WTC11 (cell line): ENCODE results near the gene NRN1L. TPM values are rescaled to one million over a fixed set of nuclear protein-coding genes. Genes with fewer than 3 reads are reported as not detected.

Experiments
- ATAC-seq: fragments of 200-7000 bp; cut with Tn5 transposase; 2 replicates; pipeline ENCODE4 v1.10.0; 2021; ENCODE audit warnings: mild to moderate bottlenecking, moderate library complexity
- CTCF ChIA-PET: fragments of 300-600 bp; sonication (Branson Sonifier 250); formaldehyde crosslinking; loops from one replicate; lab custom pipeline; 2021; ENCODE audit warnings: antibody characterized with exemption; lab: Charles Lee
- POLR2A ChIA-PET: fragments of 350-600 bp; sonication (Branson Sonifier 250); formaldehyde crosslinking; loops from one replicate; lab custom pipeline; 2021; ENCODE audit warnings: antibody characterized with exemption; lab: Charles Lee
- DNase-seq: peaks from one replicate; pipeline ENCODE4 v3.0.0; 2021; ENCODE audit warnings: low spot score
- H3K27ac Mint-ChIP-seq: 2 replicates; pipeline ENCODE4 v1.8.0; 2021; ENCODE audit warnings: mixed read lengths
- H3K27me3 Mint-ChIP-seq: 2 replicates; pipeline ENCODE4 v1.8.0; 2021; ENCODE audit warnings: low read depth, mild to moderate bottlenecking, moderate library complexity, mixed read lengths
- H3K36me3 Mint-ChIP-seq: 2 replicates; pipeline ENCODE4 v1.8.0; 2021; ENCODE audit warnings: mixed read lengths
- H3K4me1 Mint-ChIP-seq: 2 replicates; pipeline ENCODE4 v1.8.0; 2022; ENCODE audit warnings: mixed read lengths
- H3K4me3 Mint-ChIP-seq: 2 replicates; pipeline ENCODE4 v1.8.0; 2021; ENCODE audit warnings: mild to moderate bottlenecking, moderate library complexity, mixed read lengths
- H3K9me3 Mint-ChIP-seq: 2 replicates; pipeline ENCODE4 v1.8.0; 2021; ENCODE audit warnings: mixed read lengths
- CREB1 ChIP-seq: sonication (generic); formaldehyde crosslinking; IDR thresholded peaks from 2 replicates; pipeline ENCODE4 v1.8.0; 2023; ENCODE audit warnings: mild to moderate bottlenecking, missing genetic modification reagents
- CREM ChIP-seq: sonication (generic); formaldehyde crosslinking; IDR thresholded peaks from 2 replicates; pipeline ENCODE4 v1.8.1; 2022; ENCODE audit warnings: mild to moderate bottlenecking, missing genetic modification reagents, moderate library complexity
- CTCF ChIP-seq: fragments of 200-600 bp; IDR thresholded peaks from 2 replicates; pipeline ENCODE4 v1.8.0; 2022; ENCODE audit warnings: antibody characterized with exemption
- ESRRA ChIP-seq: sonication (generic); formaldehyde crosslinking; IDR thresholded peaks from 2 replicates; pipeline ENCODE4 v1.8.1; 2022; ENCODE audit warnings: mild to moderate bottlenecking, missing genetic modification reagents, borderline replicate concordance
- FOXJ3 ChIP-seq: sonication (generic); formaldehyde crosslinking; IDR thresholded peaks from 2 replicates; pipeline ENCODE4 v1.9.0; 2021; ENCODE audit warnings: missing genetic modification reagents, mild to moderate bottlenecking, borderline replicate concordance
- GRHL2 ChIP-seq: fragments of 250-450 bp; sonication (Bioruptor Pico); IDR thresholded peaks from 2 replicates; pipeline ENCODE4 v1.8.0; 2022; ENCODE audit warnings: mild to moderate bottlenecking, moderate library complexity; ENCODE audit not compliant: insufficient replicate concordance, severe bottlenecking
- MXD4 ChIP-seq: fragments of 250-450 bp; sonication (Bioruptor Pico); IDR thresholded peaks from 2 replicates; pipeline ENCODE4 v1.8.0; 2021; ENCODE audit warnings: mild to moderate bottlenecking, moderate library complexity, borderline replicate concordance
- MYBL2 ChIP-seq: sonication (generic); formaldehyde crosslinking; IDR thresholded peaks from 2 replicates; pipeline ENCODE4 v1.8.1; 2023; ENCODE audit warnings: mild to moderate bottlenecking, moderate library complexity, missing genetic modification reagents
- NR1H2 ChIP-seq: sonication (generic); formaldehyde crosslinking; IDR thresholded peaks from 2 replicates; pipeline ENCODE4 v1.9.0; 2021; ENCODE audit warnings: mild to moderate bottlenecking, moderate library complexity, missing genetic modification reagents
- PREB ChIP-seq: sonication (generic); formaldehyde crosslinking; IDR thresholded peaks from 2 replicates; pipeline ENCODE4 v1.8.1; 2022; ENCODE audit warnings: mild to moderate bottlenecking, missing genetic modification reagents, moderate library complexity, borderline replicate concordance
- SMAD3 ChIP-seq: sonication (generic); formaldehyde crosslinking; IDR thresholded peaks from 2 replicates; pipeline ENCODE4 v1.8.0; 2022; ENCODE audit warnings: missing genetic modification reagents, mild to moderate bottlenecking, borderline replicate concordance
- SP1 ChIP-seq: sonication (generic); formaldehyde crosslinking; conservative IDR thresholded peaks from 2 replicates; pipeline ENCODE4 v1.8.1; 2022; ENCODE audit warnings: missing genetic modification reagents
- TEAD4 ChIP-seq: sonication (generic); formaldehyde crosslinking; IDR thresholded peaks from 2 replicates; pipeline ENCODE4 v1.8.0; 2022; ENCODE audit warnings: mild to moderate bottlenecking, missing genetic modification reagents
- ZBTB21 ChIP-seq: sonication (generic); formaldehyde crosslinking; IDR thresholded peaks from 2 replicates; pipeline ENCODE4 v1.8.1; 2023; ENCODE audit warnings: mild to moderate bottlenecking, missing genetic modification reagents, borderline replicate concordance
- ZNF396 ChIP-seq: fragments of 250-450 bp; sonication (Bioruptor Pico); IDR thresholded peaks from 2 replicates; pipeline ENCODE4 v1.8.0; 2021; ENCODE audit warnings: mild to moderate bottlenecking, moderate library complexity, borderline replicate concordance
- ZNF671 ChIP-seq: fragments of 250-450 bp; sonication (Bioruptor Pico); IDR thresholded peaks from 2 replicates; pipeline ENCODE4 v1.8.0; 2021; ENCODE audit warnings: mild to moderate bottlenecking
- total RNA-seq: library from RNA; stranded (reverse); gene quantifications from 3 replicates; pipeline ENCODE4 v1.2.3, GENCODE V29; 2021
- TF ChIP-seq, protein P1 (sequence below): sonication (generic); formaldehyde crosslinking; conservative IDR thresholded peaks from 2 replicates; pipeline ENCODE4 v1.8.1; 2023; ENCODE audit warnings: mild to moderate bottlenecking, low read depth, missing genetic modification reagents, moderate library complexity
- TF ChIP-seq, protein P2 (sequence below): sonication (generic); formaldehyde crosslinking; IDR thresholded peaks from 2 replicates; pipeline ENCODE4 v1.8.0; 2022; ENCODE audit warnings: mild to moderate bottlenecking, missing genetic modification reagents
- TF ChIP-seq, protein P3 (sequence below): sonication (generic); formaldehyde crosslinking; IDR thresholded peaks from 2 replicates; pipeline ENCODE4 v1.8.1; 2023; ENCODE audit warnings: mild to moderate bottlenecking, moderate library complexity, missing genetic modification reagents
- TF ChIP-seq, protein P4 (sequence below): sonication (generic); formaldehyde crosslinking; IDR thresholded peaks from 2 replicates; pipeline ENCODE4 v1.8.1; 2022; ENCODE audit warnings: low read depth, missing genetic modification reagents, borderline replicate concordance
- TF ChIP-seq, protein P5 (sequence below): sonication (generic); formaldehyde crosslinking; IDR thresholded peaks from 2 replicates; pipeline ENCODE4 v1.8.0; 2023; ENCODE audit warnings: mild to moderate bottlenecking, missing genetic modification reagents

Gene NRN1L
- total RNA-seq, 1 experiment from 2014 or later: 12.4 TPM

- no peak for TF ChIP-seq CTCF
- TF ChIP-seq CREM (CRISPR knock-in tag): no peak
- no peak for TF ChIP-seq SMAD3 (CRISPR knock-in tag)
- TF ChIP-seq, protein P1, sequence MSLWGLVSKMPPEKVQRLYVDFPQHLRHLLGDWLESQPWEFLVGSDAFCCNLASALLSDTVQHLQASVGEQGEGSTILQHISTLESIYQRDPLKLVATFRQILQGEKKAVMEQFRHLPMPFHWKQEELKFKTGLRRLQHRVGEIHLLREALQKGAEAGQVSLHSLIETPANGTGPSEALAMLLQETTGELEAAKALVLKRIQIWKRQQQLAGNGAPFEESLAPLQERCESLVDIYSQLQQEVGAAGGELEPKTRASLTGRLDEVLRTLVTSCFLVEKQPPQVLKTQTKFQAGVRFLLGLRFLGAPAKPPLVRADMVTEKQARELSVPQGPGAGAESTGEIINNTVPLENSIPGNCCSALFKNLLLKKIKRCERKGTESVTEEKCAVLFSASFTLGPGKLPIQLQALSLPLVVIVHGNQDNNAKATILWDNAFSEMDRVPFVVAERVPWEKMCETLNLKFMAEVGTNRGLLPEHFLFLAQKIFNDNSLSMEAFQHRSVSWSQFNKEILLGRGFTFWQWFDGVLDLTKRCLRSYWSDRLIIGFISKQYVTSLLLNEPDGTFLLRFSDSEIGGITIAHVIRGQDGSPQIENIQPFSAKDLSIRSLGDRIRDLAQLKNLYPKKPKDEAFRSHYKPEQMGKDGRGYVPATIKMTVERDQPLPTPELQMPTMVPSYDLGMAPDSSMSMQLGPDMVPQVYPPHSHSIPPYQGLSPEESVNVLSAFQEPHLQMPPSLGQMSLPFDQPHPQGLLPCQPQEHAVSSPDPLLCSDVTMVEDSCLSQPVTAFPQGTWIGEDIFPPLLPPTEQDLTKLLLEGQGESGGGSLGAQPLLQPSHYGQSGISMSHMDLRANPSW: no peak
- TF ChIP-seq, protein P2, sequence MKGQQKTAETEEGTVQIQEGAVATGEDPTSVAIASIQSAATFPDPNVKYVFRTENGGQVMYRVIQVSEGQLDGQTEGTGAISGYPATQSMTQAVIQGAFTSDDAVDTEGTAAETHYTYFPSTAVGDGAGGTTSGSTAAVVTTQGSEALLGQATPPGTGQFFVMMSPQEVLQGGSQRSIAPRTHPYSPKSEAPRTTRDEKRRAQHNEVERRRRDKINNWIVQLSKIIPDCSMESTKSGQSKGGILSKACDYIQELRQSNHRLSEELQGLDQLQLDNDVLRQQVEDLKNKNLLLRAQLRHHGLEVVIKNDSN: no peak
- no peak for TF ChIP-seq CREB1 (CRISPR knock-in tag)
Observed at GRCh38 chr16:67874372-67874771, 10.3 kb upstream of the NRN1L start (continued).

GRCh38 chr16:67877064-67877463 is 7.6 kb upstream of the NRN1L start:
- DNase-seq (no peak), ATAC-seq (no peak)
- CTCF ChIA-PET: interaction anchor here (1.3 kb wide), 1 partner anchor 60 kb away, joined by 4 read pairs; no protein-coding TSS in a partner anchor
- Mint-ChIP-seq H3K9me3 (no peaks in the 10 kb centered on the region), H3K36me3 (peaks cover 49% of the 10 kb centered on the region), H3K4me3 (no peak overlapping the region), H3K27ac (no peak overlapping the region), H3K4me1 (peaks cover 15% of the 10 kb centered on the region), H3K27me3 (no peaks in the 10 kb centered on the region)
- POLR2A ChIA-PET: no interaction called here
- no peak for TF ChIP-seq MXD4
- TF ChIP-seq, protein P3, sequence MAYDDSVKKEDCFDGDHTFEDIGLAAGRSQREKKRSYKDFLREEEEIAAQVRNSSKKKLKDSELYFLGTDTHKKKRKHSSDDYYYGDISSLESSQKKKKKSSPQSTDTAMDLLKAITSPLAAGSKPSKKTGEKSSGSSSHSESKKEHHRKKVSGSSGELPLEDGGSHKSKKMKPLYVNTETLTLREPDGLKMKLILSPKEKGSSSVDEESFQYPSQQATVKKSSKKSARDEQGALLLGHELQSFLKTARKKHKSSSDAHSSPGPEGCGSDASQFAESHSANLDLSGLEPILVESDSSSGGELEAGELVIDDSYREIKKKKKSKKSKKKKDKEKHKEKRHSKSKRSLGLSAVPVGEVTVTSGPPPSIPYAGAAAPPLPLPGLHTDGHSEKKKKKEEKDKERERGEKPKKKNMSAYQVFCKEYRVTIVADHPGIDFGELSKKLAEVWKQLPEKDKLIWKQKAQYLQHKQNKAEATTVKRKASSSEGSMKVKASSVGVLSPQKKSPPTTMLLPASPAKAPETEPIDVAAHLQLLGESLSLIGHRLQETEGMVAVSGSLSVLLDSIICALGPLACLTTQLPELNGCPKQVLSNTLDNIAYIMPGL (CRISPR knock-in tag): no peak
- no peak for TF ChIP-seq MYBL2
- no peak for TF ChIP-seq NR1H2 (CRISPR knock-in tag)
- no peak for TF ChIP-seq ZNF396 (CRISPR knock-in tag)
- TF ChIP-seq SP1: no peak
- no peak for TF ChIP-seq FOXJ3 (CRISPR knock-in tag)
- TF ChIP-seq, protein P1: no peak
- no peak for TF ChIP-seq ESRRA (CRISPR knock-in tag)
- no peak for TF ChIP-seq TEAD4 (CRISPR knock-in tag)
- no peak for TF ChIP-seq GRHL2 (CRISPR knock-in tag)
- TF ChIP-seq, protein P4, sequence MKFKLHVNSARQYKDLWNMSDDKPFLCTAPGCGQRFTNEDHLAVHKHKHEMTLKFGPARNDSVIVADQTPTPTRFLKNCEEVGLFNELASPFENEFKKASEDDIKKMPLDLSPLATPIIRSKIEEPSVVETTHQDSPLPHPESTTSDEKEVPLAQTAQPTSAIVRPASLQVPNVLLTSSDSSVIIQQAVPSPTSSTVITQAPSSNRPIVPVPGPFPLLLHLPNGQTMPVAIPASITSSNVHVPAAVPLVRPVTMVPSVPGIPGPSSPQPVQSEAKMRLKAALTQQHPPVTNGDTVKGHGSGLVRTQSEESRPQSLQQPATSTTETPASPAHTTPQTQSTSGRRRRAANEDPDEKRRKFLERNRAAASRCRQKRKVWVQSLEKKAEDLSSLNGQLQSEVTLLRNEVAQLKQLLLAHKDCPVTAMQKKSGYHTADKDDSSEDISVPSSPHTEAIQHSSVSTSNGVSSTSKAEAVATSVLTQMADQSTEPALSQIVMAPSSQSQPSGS (CRISPR knock-in tag): no peak
- no peak for TF ChIP-seq ZBTB21 (CRISPR knock-in tag)
- TF ChIP-seq ZNF671: no peak
- TF ChIP-seq, protein P5, sequence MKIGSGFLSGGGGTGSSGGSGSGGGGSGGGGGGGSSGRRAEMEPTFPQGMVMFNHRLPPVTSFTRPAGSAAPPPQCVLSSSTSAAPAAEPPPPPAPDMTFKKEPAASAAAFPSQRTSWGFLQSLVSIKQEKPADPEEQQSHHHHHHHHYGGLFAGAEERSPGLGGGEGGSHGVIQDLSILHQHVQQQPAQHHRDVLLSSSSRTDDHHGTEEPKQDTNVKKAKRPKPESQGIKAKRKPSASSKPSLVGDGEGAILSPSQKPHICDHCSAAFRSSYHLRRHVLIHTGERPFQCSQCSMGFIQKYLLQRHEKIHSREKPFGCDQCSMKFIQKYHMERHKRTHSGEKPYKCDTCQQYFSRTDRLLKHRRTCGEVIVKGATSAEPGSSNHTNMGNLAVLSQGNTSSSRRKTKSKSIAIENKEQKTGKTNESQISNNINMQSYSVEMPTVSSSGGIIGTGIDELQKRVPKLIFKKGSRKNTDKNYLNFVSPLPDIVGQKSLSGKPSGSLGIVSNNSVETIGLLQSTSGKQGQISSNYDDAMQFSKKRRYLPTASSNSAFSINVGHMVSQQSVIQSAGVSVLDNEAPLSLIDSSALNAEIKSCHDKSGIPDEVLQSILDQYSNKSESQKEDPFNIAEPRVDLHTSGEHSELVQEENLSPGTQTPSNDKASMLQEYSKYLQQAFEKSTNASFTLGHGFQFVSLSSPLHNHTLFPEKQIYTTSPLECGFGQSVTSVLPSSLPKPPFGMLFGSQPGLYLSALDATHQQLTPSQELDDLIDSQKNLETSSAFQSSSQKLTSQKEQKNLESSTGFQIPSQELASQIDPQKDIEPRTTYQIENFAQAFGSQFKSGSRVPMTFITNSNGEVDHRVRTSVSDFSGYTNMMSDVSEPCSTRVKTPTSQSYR (CRISPR knock-in tag): no peak
- TF ChIP-seq PREB (CRISPR knock-in tag): no peak
